Amniotic stem cell (primary cell): Measurements from ENCODE around the gene FBLN7.
"Not testable (repeated sequence)": the region's sequence is repeated elsewhere in the genome, so short reads cannot be mapped to it uniquely, and the experiment has no call there.

Experiments used
- DNase-seq: peaks from one replicate; lab custom pipeline; 2025; lab: John Stamatoyannopoulos, UW

FBLN7 gene

DNA sequence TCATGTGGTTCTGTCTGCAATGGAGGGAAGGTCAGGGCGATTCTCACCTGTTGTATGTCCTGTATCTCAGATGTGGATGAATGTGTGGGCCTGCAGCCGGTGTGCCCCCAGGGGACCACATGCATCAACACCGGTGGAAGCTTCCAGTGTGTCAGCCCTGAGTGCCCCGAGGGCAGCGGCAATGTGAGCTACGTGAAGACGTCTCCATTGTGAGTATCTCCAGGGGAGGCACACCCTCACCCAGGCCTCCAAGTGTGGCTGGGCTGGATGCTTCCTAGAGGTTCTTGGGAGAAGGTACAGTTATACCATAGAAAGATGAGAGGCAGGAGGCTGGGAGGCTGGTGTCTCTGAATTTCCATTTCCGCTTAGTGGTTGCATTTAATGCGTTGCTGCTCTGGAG, 46.9 kb downstream of the FBLN7 start:
- no peak for DNase-seq

DNA sequence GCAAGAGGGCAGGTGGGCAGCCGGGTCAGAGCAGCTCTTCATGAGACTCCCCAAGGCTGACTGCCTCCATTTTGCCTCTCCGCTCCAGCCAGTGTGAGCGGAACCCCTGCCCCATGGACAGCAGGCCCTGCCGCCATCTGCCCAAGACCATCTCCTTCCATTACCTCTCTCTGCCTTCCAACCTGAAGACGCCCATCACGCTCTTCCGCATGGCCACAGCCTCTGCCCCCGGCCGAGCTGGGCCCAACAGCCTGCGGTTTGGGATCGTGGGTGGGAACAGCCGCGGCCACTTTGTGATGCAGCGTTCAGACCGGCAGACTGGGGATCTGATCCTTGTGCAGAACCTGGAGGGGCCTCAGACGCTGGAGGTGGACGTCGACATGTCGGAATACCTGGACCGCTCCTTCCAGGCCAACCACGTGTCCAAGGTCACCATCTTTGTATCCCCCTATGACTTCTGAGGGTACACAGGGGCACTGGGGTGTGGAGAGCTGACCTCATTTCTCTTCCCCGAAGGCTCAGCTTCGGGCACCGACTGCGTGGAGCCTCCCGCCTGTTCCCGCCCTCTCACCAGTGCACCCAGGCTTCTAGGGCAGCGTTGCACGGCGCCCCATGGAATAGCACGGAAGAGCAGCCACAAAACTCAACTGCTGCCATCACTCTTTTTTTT, 49.0 kb downstream of the FBLN7 start:
- no peak for DNase-seq

DNA sequence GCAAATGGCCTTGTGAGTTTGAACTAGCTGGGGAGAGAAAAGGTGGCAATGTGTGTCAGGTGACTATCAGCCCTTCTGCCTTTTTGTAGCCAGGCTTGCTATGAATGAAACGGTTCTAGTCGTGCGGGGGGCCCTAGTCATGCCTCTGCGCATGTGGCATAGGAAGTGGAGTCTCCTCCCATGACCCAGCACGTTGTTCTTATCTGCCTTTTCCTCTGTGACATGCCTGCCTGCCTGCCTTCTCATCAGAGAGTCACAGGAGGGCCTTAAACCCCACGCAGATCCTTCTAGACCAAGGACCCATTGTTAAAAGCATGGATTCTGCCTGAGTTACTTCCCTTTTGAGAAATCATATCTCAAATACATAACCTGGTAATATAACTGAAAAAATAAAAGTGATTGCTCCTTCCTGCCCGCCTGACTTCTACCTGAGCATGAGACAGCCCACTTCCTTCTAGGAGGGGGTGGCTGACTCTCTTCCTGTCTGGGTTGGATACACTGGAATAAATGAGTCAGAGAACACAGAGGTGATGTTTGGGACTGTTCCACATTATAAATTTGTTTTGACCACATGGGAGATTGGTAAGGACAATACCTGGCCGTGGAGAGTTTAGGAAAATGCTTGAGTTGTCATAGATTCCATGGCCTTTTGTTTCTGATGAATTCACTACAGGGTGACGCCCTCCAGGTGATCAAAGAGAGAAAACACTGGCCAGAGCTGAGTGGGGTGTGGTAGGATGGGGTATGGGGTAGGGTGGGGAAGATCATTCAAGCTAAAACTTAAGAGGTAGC, 49.8 kb downstream of the FBLN7 start:
- DNase-seq = no peak

DNA sequence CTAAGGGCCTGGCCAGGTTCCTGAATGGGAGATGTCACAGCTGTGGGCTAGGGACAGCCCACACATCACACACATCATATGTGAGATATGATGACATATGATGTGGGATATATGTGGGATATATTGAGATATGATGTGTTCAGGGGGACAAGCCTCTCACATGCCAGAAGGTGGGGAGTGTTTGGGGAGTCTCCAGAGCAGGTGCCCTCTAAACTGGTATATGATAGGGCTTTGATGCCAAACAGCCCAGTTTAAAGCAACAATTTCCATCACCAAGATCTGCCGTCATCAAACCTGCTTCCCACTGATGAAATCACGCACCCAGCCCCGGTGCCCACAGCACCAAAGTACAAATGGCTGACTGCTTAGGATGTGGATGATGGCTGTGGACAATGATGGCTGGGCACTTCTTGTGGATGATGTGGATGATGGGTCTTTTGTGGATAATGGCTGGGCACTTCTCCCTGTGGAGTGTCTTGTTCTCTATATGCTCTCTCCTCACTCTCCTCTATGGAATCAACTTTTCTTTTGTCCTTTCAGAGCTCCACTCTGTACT, 50.9 kb downstream of the FBLN7 start:
- DNase-seq = no peak

DNA sequence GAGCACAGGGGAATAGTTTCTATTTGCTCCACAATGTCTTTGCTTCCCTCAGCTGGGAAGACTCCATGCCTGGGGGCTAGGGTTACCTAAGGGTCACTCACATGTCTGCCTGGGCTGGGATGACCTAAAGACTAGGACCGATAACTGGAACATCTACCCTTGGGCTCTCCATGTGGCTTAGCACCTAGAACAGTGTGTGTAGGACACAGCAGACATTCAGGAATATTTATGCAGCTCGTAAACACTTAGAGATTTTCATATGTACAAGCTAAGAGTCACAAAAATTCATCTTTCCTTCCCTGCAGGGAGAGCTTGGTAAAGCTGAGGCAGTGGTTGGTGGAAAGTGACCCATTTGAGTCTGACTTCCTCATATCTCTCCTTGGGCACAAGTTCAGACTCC, 55.8 kb downstream of the FBLN7 start:
- DNase-seq = no peak

DNA sequence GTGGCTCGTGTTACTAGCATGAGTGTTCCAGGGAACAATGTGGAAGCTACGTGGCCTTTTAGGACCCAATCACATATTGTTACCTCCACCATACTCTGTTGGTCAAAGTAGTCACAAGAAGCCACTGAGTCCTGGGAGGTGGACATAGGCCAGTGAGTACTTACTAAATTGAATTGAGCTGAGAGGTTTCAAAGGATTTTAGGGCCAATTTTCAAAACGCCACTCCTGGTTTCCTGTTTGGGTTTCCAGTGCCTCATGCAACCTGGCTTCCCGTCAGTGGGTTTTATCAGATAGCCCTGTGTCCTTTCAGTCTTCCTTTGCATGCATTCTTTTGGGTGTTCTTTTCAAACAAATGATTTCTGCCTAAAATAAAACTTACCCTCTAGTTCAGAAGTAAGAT, 56.3 kb downstream of the FBLN7 start:
- DNase-seq = no peak

DNA sequence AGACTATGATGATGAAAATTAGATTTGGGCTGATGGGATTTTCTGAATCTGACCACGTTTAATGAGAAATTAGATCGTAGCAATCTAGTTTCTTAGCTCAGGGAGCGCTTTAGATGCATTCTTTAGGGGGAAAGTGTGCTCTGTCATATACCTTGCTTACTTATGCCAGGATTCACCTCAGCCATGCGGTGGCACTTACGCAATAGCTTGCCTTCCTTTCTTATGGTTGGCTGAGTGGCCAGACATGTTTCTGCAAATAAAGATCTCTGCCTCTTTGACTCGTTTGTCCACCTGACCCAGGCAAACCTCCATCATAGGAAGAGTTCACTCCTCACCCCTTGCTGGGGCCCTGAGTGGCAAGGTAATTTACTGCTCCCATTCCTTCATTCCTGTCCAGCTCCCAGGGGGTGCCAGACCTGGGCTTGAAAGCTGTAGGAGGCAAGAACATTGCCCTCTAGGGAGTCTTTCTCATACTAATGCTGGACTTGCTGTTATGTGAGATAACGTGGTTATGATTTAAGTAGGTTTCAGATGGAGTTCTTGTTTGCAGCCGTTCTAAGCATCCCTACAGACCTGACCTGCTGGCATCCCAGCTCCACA, 57.1 kb downstream of the FBLN7 start:
- no peak for DNase-seq

DNA sequence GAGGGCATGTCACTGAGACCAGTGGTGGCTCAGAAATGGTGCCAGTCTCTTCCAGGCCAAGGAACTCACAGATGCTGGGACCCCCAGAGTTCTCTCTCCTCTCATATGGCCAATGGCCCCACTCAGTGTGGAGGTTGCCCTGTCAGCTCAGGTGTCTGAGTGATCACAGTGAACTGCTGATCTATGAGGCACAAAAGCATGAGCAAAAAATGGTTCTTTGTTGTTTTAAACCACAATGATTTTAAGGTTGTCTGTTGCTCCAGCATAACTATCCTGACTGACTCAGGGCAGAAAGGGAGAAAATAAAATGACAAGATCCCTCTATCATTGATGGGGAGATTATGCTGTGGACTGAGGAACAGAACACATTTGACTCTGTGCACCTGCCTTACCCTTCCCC, 57.8 kb downstream of the FBLN7 start:
- no peak for DNase-seq

DNA sequence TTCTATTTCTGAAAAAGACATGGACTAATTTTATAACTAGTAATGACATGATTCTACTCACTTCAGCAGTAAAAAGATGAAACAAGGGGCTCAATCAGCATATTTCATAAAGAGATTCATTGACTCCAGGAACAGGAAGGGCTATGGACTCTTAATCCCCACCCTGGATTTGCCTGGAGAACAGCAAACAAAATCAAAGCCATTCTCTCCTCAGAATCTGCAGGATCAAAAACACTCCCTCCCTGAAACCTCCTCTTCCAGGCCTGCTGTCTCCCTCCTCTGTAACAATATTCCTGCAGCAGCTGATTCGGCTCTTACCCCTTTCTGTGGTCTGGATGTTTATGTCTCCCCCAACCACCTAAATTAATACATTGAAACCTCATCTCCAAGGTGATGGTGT, 59.7 kb downstream of the FBLN7 start:
- DNase-seq = no peak

DNA sequence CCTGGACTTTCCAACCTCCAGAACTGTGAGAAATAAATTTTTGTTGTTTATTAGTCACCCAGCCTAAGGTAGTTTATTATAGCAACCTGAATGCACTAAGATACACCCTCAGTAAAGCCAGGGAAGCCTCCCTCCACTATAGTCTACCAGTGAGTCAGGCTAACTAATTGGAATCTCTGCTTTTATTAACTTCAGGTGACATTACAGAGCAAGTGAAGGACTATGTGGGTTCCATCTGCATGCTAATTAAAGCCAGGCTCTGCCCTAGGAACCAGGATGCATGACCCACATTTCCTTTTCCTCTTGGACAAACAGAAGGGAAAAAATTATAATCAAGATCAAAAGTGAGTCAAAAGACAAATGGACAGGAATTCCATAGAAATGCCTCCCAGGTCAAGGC, 60.6 kb downstream of the FBLN7 start:
- no peak for DNase-seq

DNA sequence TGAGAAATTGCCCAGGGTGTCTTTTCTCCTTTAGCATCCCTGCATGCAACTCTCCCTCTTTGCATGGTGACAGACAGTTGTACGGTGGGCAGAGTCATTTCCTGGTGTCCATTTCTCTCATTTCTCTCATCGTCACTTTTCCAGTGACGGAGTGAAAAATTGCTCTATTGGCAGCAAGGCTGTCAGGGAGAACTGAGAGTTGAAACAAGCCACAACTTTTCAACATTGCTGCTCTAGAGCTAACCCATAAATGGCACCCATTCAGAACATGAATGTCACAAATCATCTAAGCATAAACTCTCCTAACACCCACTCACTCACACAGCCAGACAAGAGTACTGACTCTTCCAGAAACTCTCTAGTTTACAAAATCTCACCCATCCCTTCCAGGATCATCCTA, 61.0 kb downstream of the FBLN7 start:
- no peak for DNase-seq

DNA sequence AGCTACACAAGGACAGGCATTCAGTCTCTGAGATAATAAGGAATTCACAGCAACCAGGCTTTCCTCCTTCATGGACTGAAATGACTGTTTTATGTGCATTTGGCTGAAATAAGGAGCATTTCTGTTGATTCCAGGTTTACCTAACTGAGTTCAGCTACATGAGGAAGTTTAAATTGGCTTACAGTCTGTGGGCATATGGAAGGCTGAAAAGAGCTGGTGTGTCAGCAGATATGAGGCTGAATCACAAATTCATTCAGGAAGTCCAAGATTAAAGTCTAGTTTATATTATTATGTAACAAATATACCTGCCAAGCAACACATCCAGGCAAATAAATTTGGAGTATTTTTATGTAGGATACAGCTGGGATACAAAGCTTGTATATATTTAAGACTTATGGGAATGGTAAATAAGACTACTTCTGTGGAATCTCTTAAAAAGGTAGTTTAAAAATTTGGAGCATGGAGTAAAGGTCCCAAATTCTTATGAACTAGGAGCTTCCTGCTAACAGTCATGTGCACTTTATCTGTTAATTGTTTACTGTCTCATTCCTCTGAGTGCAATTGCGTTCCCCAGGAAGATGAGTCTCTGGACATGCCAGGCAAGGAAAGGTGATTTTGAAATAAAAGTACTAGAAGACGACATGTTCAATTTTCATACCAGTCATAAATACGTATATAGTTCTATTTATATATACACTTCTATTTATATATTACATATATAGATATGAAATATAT, 63.7 kb downstream of the FBLN7 start:
- DNase-seq = no peak

DNA sequence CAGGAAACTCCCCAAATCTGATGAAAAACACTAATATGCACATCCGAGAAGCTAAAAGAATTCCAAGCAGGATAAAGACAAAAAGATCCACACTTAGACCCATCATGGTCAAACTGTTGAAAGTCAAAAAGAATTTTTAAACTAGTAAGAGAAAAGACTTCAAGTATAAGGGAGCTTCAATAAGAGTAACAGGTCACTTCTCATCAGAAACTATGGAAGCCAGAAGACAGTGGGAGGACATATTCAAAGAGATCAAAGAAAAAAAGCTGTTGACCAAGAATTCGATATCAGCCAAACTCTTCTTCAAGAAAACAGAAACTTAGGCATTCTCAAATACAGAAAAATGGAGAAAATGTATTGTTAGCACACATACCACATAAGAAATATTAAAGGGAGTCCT, 66.2 kb downstream of the FBLN7 start:
- no peak for DNase-seq

DNA sequence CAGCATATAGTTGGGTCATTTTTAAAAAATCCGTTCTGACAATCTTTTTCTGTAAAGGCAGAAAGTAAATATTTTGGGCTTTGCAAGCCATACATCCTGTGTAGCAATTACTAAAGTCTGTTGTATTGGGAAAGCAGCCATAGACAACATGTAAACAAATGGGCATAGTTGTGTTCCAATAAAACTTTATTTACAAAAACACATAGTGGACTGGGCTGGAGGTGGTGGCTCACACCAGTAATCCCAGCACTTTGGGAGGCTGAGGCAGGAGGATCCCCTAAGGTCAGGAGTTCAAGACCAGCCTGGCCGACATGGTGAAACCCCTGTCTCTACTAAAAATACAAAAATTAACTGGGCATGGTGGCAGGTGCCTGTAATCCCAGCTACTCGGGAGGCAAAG, 69.7 kb downstream of the FBLN7 start:
- DNase-seq = not testable (repeated sequence)

DNA sequence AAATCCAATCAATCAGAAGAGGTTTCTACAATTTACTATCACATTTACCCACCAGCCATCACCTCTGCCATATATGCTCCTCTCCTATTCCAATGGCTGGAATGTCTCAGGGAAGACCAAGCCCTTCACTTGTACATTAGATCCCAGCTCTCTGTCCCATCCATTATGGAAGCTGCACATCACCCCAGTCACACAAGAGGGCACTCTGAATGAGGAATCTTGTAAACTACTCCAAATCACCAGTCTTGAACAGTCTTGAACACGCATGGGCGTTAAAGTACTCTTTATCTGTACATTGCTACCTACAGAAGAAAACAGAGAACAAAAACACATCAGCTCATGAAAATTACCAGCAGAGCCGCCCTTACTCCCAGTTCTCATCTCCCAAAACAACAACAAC, 78.0 kb downstream of the FBLN7 start:
- DNase-seq = no peak

DNA sequence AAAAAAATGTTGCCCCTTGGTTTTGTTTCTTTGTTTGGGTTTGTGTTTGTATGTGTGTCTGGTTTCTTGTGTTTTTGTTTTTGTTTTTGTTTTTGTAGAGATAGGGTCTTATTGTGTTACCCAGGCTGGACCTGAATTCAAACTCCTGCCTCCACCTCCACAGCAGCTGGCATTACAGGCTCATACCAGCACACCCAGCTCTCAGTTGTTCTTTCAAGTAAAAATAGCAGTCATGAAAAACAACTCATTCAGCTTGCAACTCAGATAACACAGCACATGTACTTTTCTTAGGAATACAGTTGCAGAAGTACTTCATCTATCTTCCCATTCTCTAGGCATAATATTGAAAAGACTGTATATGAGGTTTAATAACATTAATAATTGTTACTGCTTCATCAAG, 79.7 kb downstream of the FBLN7 start:
- no peak for DNase-seq

DNA sequence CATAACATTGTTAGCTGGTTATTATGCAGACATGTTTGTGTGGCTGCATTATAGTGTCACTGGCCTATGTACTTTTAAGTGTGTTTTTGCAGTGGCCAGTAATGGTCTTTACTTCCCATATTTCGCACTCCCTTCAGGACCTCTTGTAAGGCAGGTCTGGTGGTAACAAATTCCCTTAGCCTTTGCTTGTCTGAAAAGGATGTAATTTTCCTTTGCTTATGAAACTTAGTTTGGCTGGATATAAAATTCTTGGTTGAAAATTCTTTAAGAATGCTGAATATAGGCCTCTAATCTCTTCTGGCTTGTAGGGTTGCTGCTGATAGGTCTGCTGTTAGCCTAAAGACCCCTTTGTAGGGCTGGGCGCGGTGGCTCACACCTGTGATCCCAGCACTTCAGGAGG, 82.0 kb downstream of the FBLN7 start:
- DNase-seq = no peak

DNA sequence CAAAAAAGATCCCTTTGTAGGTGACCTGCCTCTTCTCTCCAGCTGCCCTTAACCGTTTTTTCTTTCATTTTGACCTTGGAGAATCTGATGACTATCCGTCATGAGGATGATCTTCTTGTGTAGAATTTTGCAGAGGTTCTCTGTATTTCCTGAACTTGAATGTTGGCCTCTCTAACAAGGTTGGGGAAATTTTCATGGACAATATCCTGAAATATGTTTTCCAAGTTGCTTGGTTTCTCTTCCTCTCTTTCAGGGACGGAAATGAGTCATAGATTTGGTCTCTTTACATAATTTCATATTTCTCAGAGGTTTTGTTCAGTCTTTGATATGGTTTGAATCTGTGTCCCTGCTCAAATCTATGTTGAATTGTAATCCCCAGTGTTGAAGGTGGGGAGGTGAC, 82.6 kb downstream of the FBLN7 start:
- no peak for DNase-seq

DNA sequence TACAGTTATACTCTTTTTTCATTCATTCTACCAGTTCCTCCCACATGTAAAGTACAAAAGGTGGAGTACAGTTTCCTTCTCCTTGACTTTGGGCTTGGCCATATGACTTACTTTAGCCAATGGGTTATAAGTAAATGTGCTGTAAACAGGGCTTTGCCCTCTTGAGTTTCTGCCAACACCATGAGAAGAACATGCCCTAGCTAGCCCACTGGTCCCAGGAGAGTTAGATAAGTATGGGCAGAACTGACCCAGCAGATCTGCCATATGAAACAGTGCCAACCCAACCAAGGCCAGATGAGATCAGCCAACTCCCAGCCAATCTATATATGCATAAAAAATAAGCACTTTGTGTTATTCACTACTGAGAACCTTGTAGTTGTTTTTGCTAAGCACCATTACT, 91.2 kb downstream of the FBLN7 start:
- no peak for DNase-seq

DNA sequence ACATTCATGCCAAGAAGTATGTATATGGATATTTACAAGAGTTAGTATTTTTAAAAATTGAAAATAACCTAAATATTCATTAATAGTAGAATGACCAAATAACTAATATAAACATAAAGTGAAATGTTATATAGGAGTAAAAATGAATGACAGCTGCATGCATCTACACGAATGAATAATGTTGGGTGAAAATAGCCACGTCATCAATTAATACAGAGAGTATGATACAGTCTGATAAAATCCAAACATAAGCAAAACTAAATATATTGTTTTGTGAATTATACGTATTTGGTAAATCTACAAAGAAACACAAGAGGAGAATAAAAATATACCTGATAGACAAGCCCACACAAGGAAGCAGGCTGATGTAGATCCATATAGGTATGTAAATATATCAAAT, 92.2 kb downstream of the FBLN7 start:
- no peak for DNase-seq
